RWPE1 (cell line): ENCODE measurements around the gene TESK2.
A peak's percentile ranks its signal among the peaks of the same experiment; 100 is the strongest.
"Not testable (repeated sequence)": the region's sequence is repeated elsewhere in the genome, so short reads cannot be mapped to it uniquely, and the experiment has no call there.

Experiments used
- CTCF ChIA-PET: fragments of 350-600 bp; sonication (Branson Sonifier 250); formaldehyde crosslinking; extraction: SDS; loops from one replicate; lab custom pipeline; 2021; lab: Yijun Ruan, JAX
- POLR2A ChIA-PET: fragments of 400-600 bp; formaldehyde crosslinking; extraction: SDS; loops from one replicate; lab custom pipeline; 2020; ENCODE audit warnings: antibody characterized with exemption; ENCODE audit not compliant: low non-redundant PET; lab: Yijun Ruan, JAX
- DNase-seq: peaks from one replicate; pipeline ENCODE4 v3.0.0; 2012; ENCODE audit warnings: low spot score
- H3K27ac ChIP-seq: fragments of 450-650 bp; 2 replicates; pipeline ENCODE4 v1.5.1; 2017
- TF ChIP-seq, protein P1 (sequence below): fragments of 450-650 bp; conservative IDR thresholded peaks from 2 replicates; pipeline ENCODE4 v1.5.1; 2017; ENCODE audit warnings: low read depth, mild to moderate bottlenecking

TESK2 gene

GRCh38 chr1:45498279-45498678 lies 7.3 kb upstream of the TESK2 start:
- CTCF ChIA-PET = no interaction called here
- no peak for DNase-seq
- POLR2A ChIA-PET = no interaction called here
- TF ChIP-seq, protein P1, sequence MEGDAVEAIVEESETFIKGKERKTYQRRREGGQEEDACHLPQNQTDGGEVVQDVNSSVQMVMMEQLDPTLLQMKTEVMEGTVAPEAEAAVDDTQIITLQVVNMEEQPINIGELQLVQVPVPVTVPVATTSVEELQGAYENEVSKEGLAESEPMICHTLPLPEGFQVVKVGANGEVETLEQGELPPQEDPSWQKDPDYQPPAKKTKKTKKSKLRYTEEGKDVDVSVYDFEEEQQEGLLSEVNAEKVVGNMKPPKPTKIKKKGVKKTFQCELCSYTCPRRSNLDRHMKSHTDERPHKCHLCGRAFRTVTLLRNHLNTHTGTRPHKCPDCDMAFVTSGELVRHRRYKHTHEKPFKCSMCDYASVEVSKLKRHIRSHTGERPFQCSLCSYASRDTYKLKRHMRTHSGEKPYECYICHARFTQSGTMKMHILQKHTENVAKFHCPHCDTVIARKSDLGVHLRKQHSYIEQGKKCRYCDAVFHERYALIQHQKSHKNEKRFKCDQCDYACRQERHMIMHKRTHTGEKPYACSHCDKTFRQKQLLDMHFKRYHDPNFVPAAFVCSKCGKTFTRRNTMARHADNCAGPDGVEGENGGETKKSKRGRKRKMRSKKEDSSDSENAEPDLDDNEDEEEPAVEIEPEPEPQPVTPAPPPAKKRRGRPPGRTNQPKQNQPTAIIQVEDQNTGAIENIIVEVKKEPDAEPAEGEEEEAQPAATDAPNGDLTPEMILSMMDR = no peak
- no peak overlapping the region for H3K27ac ChIP-seq

DNA sequence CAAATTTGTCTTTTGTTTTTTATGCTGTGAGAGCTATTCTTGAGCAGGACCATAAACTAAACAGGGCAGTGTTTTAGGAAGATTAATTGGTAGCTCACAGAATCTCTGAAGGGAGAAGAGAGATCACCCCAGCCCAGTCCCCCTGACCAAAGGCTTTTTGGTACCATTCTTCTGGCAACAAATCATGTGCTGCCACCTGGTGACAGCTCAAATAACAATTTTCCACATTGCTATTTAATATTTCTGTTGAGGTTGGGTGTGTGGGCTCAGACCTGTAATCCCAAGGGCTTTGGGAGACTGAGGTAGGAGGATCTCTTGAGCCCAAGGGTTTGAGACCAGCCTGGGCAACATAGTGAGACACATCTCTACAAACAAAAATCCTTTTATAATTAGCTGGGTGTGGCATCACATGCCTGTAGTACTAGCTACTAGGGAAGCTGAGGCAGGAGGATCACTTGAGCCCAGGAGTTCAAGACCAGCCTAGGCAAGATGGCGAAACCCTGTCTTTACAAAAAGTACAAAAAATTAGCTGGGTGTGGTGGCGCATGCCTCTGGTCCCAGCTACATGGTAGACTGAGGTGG lies 2.2 kb upstream of the TESK2 start:
- ChIA-PET POLR2A (interaction anchor here (1.5 kb wide), 1 partner anchor 153 kb away, joined by 3 read pairs; the partner anchor contains the start of genes MUTYH and TOE1), CTCF (interaction anchor here (0.6 to 6.9 kb wide), 18 partner anchors 8 to 635 kb away, joined by 3 to 60 read pairs (median 6); partner anchors contain the start of genes HECTD3, MUTYH, TOE1 and UROD)
- DNase-seq = peak; percentile 49
- TF ChIP-seq, protein P1 = peak; percentile 78
- no peak overlapping the region for H3K27ac ChIP-seq

GRCh38 chr1:45492691-45493090 lies 1.7 kb upstream of the TESK2 start:
- POLR2A ChIA-PET = interaction anchor here (1.5 kb wide), 1 partner anchor 152 kb away, joined by 3 read pairs; the partner anchor contains the start of genes MUTYH and TOE1
- H3K27ac ChIP-seq = peak overlapping the region; percentile 66
- CTCF ChIA-PET = interaction anchor here (0.6 to 6.9 kb wide), 13 partner anchors 126 to 634 kb away, joined by 3 to 60 read pairs (median 7); partner anchors contain the start of genes HECTD3, MUTYH, TOE1 and UROD
- no peak for DNase-seq
- TF ChIP-seq, protein P1 = no peak

- DNase-seq = no peak
- ChIA-PET POLR2A (interaction anchor here (0.8 to 1.2 kb wide), 2 partner anchors 30 to 481 kb away, joined by 3 read pairs; partner anchors contain the start of gene PRDX1), CTCF (interaction anchor here (0.5 to 6.9 kb wide), 7 partner anchors 93 to 477 kb away, joined by 3 to 60 read pairs (median 4); partner anchors contain the start of genes HPDL, MUTYH and TOE1)
- peak overlapping the region; percentile 66 for H3K27ac ChIP-seq
- TF ChIP-seq, protein P1 = no peak
Measured at GRCh38 chr1:45491487-45492260, 711 bp upstream of the TESK2 start.

GRCh38 chr1:45490121-45490625 lies 790 bp downstream of the TESK2 start:
- ChIA-PET POLR2A (interaction anchor here (0.5 to 1.2 kb wide), 6 partner anchors 31 to 187 kb away, joined by 3 to 9 read pairs (median 4); partner anchors contain the start of gene PRDX1), CTCF (interaction anchor here (0.6 to 6.9 kb wide), 4 partner anchors 130 to 683 kb away, joined by 3 to 60 read pairs (median 4); partner anchors contain the start of gene DYNLT4)
- TF ChIP-seq, protein P1 = no peak
- DNase-seq = peak; percentile 25
- H3K27ac ChIP-seq = peak overlapping the region; percentile 82

DNA sequence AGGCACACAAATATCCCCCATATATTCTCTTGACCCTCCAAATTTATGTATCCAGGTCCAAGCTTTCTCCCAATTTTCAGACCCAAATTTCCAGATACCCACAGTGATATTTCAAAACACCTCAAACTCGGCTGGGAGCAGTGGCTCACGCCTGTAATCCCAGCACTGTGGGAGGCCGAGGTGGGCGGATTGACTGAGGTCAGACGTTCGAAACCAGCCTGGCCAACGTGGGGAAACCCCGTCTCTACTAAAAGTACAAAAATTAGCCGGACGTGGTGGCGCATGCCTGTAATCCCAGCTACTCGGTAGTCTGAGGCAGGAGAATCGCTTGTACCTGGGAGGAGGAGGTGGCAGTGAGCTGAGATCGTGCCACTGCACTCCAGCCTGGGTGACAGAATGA lies 1.6 kb downstream of the TESK2 start:
- ChIA-PET CTCF (interaction anchor here (0.6 kb wide), 1 partner anchor 651 kb away, joined by 3 read pairs; no protein-coding TSS in a partner anchor), POLR2A (interaction anchor here (0.5 to 0.9 kb wide), 3 partner anchors 90 to 163 kb away, joined by 3 to 9 read pairs (median 9); no protein-coding TSS in a partner anchor)
- not testable (repeated sequence) for DNase-seq, H3K27ac ChIP-seq
